ENCODE results near the gene TEKT3. TPM values are rescaled to one million over a fixed set of nuclear protein-coding genes. Genes with fewer than 3 reads are reported as not detected.

The TEKT3 gene
- polyA plus RNA-seq, 12 donors = 0.41 to 2.3 (median 1.1) TPM; not detected in 2

- DNase-seq = no peak
These were observed 9.5 kb upstream of the TEKT3 start for GRCh38 chr17:15350777-15351477.

- DNase-seq = no peak
These were observed 7.7 kb upstream of the TEKT3 start for GRCh38 chr17:15349119-15349518.

- DNase-seq = no peak
These were observed 6.6 kb upstream of the TEKT3 start for GRCh38 chr17:15348021-15348420.

- DNase-seq = no peak
These were observed 4.7 kb upstream of the TEKT3 start for GRCh38 chr17:15346066-15346595.

- no peak for DNase-seq
These were observed 2.4 kb upstream of the TEKT3 start for GRCh38 chr17:15343749-15344148.

GRCh38 chr17:15342460-15342859 is 1.1 kb upstream of the TEKT3 start:
- DNase-seq = no peak

- DNase-seq = no peak
These were observed 569 bp upstream of the TEKT3 start for GRCh38 chr17:15341966-15342365.

- DNase-seq = no peak
These were observed 431 bp downstream of the TEKT3 start for GRCh38 chr17:15340966-15341365.

GRCh38 chr17:15335446-15335845 is 6.0 kb downstream of the TEKT3 start:
- no peak for DNase-seq

- no peak for DNase-seq
These were observed 7.1 kb downstream of the TEKT3 start for GRCh38 chr17:15334266-15334665.

GRCh38 chr17:15332338-15332737 is 9.1 kb downstream of the TEKT3 start:
- no peak for DNase-seq

- peak; percentile 61 for DNase-seq
These were observed 18.3 kb downstream of the TEKT3 start for GRCh38 chr17:15323131-15323530.

- DNase-seq = no peak
These were observed 19.7 kb downstream of the TEKT3 start for GRCh38 chr17:15321556-15322251.

GRCh38 chr17:15319452-15320010 is 21.9 kb downstream of the TEKT3 start:
- DNase-seq = no peak

- no peak for DNase-seq
These were observed 29.4 kb downstream of the TEKT3 start for GRCh38 chr17:15311996-15312395.

- DNase-seq = no peak
These were observed 31.6 kb downstream of the TEKT3 start for GRCh38 chr17:15309793-15310192.

GRCh38 chr17:15309236-15309635 is 32.2 kb downstream of the TEKT3 start:
- no peak for DNase-seq

GRCh38 chr17:15308758-15309157 is 32.6 kb downstream of the TEKT3 start:
- DNase-seq = no peak

- DNase-seq = no peak
These were observed 33.7 kb downstream of the TEKT3 start for GRCh38 chr17:15307710-15308111.

- no peak for DNase-seq
These were observed 37.5 kb downstream of the TEKT3 start for GRCh38 chr17:15303851-15304250.

GRCh38 chr17:15303268-15303667 is 38.1 kb downstream of the TEKT3 start:
- DNase-seq = no peak

- no peak for DNase-seq
These were observed 39.6 kb downstream of the TEKT3 start for GRCh38 chr17:15301845-15302244.

- no peak for DNase-seq
These were observed 43.2 kb downstream of the TEKT3 start for GRCh38 chr17:15298176-15298575.

Measured in muscle of arm (tissue), 12 donors.